HL-60/S4 treated with retinoic acid at 250 ng/mL for 4 days and 3 days (cell line): ENCODE data around the gene PRR19.

Experiments used
- in situ Hi-C: fragments of 300-500 bp; cut with MboI; formaldehyde crosslinking; loops from 2 replicates; pipeline ENCODE4 v1.7.0; 2022; ENCODE audit warnings: low sequenced_read_pairs

The PRR19 gene

GRCh38 chr19:42345191-42345812 is 43.4 kb downstream of the PRR19 start:
- in situ Hi-C loops: no loop called here

- in situ Hi-C loops: no loop called here
Measured at GRCh38 chr19:42348211-42348610, 46.3 kb downstream of the PRR19 start.

- in situ Hi-C loops: no loop called here
Measured at GRCh38 chr19:42349378-42350107, 47.6 kb downstream of the PRR19 start.

DNA sequence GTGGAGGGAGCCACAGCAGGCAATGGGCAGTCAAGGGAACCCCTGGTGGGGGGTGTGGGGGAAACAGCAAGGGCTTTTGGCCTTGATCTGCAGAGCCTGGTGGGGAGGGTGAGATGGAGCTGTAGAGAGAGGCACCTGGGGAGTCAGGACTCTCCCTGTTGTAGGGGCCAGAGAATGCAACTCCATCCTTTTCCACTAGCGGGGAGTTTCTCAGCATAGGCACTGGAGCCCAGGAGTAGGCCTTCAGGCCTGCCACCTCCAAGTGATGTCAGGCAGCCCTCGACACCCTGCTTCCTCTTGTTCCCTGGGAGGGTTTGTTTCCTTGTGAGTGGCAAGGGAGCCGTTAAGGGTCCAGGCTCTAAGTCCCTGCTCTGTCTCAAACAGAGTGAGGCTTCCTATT is 48.5 kb downstream of the PRR19 start:
- in situ Hi-C loops: no loop called here

DNA sequence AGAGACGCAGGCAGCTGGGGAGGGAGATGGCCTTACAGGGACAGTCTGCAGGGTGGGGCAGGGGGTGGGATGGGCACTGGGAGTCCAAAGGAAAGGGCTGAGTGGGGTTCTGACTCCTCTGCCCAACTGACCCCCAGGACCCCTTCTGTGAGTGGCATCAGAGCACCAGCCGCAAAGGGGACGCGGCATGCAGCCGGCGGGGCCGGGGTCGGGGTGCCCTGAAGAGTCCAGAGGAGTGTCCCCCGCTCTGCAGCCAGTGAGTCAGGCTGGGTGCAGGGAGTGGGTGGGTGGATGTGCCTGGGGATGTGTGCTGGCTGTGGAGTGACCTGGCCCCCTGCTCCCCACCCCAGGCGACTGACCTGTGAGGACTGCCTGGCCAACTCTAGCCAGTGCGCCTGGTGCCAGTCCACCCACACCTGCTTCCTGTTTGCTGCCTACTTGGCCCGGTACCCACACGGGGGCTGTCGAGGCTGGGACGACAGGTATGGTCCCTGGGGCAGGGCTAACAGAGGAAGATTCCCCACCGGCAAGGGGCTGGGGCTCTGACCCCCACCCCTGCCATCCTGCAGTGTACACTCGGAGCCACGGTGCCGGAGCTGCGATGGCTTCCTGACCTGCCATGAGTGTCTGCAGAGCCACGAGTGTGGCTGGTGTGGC is 49.3 kb downstream of the PRR19 start:
- in situ Hi-C loops: no loop called here

- in situ Hi-C loops: no loop called here
Measured at GRCh38 chr19:42352301-42353259, 50.6 kb downstream of the PRR19 start.

DNA sequence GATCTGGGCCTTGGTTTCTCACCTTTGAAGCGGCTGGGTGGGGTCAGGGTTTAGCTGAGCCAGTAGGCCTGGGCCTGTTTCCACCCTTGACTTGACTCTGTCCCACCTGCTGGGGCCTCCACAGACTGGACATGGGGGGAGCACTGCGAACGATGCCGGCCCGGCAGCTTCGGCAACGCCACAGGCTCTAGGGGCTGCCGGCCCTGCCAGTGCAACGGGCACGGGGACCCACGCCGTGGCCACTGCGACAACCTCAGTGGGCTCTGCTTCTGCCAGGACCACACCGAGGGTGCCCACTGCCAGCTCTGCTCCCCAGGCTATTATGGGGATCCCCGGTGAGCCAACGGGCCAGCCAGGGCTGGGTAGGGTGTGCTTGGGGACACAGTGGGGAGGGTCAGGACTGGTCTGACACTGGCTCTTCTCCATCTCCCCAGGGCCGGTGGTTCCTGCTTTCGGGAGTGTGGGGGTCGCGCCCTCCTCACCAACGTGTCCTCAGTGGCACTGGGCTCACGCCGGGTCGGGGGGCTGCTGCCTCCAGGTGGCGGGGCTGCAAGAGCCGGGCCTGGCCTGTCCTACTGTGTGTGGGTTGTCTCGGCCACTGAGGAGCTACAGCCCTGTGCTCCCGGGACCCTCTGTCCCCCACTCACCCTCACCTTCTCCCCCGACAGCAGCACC is 51.5 kb downstream of the PRR19 start:
- in situ Hi-C loops: no loop called here

- in situ Hi-C loops: no loop called here
Measured at GRCh38 chr19:42355896-42356295, 54.0 kb downstream of the PRR19 start.

GRCh38 chr19:42356686-42357085 is 54.8 kb downstream of the PRR19 start:
- in situ Hi-C loops: no loop called here

DNA sequence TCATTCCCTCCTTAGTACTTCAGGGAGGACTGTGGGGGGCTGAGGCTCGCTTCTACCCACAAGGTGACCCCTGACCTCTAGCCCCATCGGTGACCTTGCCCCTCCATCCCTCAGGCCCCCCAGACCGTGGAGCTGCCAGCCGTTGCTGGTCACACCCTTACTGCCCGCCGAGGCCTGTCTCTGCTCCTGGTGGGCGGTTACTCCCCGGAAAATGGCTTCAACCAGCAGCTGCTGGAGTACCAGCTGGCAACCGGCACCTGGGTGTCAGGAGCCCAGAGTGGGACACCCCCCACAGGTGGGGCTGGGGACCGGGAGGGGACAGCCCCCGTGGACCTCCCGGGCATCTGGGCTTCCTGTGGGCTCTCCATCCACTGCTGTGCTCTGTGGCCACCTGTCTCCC is 55.4 kb downstream of the PRR19 start:
- in situ Hi-C loops: no loop called here
